ENCODE measurements around the gene TMEM25. TPM values are rescaled to one million over a fixed set of nuclear protein-coding genes. Genes with fewer than 3 reads are reported as not detected.
A peak's percentile ranks its signal among the peaks of the same experiment; 100 is the strongest.
"Not testable (repeated sequence)": the region's sequence is repeated elsewhere in the genome, so short reads cannot be mapped to it uniquely, and the experiment has no call there.

TMEM25 gene
- total and polyA plus RNA-seq, 8 donors, result 15.4 to 33.2 (median 22.7) TPM

DNA sequence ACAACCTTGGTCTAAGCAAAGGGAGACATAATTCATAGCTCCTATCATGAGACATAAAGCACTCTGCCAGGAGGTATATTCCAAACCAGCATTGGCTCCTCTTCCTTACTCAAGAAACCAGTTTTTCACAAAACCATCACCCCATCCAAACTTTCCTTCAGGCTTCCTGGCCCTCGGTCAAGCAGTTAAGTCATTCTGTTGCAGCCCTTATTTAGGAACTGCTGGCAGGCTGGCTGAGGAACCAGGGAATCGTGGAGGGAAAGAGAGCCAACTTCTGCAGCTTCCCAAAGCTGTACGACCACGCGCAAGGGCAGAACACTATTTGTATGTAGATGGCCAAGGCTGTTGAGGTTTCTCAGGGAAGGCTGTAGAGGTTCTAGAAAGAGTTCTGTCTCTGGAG lies 34.1 kb downstream of the TMEM25 start:
- TF ChIP-seq, protein P1, sequence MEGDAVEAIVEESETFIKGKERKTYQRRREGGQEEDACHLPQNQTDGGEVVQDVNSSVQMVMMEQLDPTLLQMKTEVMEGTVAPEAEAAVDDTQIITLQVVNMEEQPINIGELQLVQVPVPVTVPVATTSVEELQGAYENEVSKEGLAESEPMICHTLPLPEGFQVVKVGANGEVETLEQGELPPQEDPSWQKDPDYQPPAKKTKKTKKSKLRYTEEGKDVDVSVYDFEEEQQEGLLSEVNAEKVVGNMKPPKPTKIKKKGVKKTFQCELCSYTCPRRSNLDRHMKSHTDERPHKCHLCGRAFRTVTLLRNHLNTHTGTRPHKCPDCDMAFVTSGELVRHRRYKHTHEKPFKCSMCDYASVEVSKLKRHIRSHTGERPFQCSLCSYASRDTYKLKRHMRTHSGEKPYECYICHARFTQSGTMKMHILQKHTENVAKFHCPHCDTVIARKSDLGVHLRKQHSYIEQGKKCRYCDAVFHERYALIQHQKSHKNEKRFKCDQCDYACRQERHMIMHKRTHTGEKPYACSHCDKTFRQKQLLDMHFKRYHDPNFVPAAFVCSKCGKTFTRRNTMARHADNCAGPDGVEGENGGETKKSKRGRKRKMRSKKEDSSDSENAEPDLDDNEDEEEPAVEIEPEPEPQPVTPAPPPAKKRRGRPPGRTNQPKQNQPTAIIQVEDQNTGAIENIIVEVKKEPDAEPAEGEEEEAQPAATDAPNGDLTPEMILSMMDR (IDR thresholded peaks at IDR 0.05), result no peak
- ATAC-seq (peak; percentile 18), DNase-seq (peak in 1 of 4 donors; percentile 43)
- Histone ChIP-seq H3K27ac (peak overlapping the region in 1 of 2 donors; percentile 74), H3K27me3 (no peaks in the 10 kb centered on the region), H3K36me3 (no peaks in the 10 kb centered on the region), H3K4me3 (peak overlapping the region; percentile 53 to 57), H3K9me3 (no peaks in the 10 kb centered on the region), H3K4me1 (peaks cover 0 to 11% of the 10 kb centered on the region in 2 donors)
- intact Hi-C loops (cut with DNase I), result no loop called here

DNA sequence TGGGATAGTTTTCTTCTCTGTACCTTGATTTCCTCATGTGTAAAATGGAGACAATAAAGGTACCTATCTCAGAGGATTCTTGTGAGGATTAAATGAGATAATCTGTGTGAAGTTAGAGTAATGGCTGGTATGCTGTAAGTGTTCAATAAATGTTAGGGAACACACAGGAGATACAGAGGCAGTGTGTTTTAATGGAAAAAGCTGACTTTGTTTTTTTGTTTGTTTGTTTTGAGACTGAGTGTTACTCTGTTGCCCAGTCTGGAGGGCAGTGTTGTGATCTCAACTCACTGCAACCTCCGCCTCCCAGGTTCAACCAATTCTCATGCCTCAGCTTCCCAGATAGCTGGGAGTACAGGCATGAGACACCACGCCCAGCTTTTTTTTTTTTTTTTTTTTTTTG lies 38.7 kb downstream of the TMEM25 start:
- ATAC-seq (no peak), DNase-seq (no peak)
- Histone ChIP-seq H3K36me3 (no peaks in the 10 kb centered on the region), H3K4me3 (no peak overlapping the region), H3K4me1 (peaks cover 11 to 34% of the 10 kb centered on the region in 2 donors), H3K9me3 (no peaks in the 10 kb centered on the region), H3K27me3 (no peaks in the 10 kb centered on the region), H3K27ac (no peak overlapping the region)
- intact Hi-C loops (cut with DNase I), result no loop called here
- TF ChIP-seq, protein P1 (IDR thresholded peaks at IDR 0.05), result no peak

GRCh38 chr11:118570787-118571186 lies 39.8 kb downstream of the TMEM25 start:
- intact Hi-C loops (cut with DNase I), result no loop called here
- no peak for ATAC-seq
- H3K4me3 ChIP-seq, result no peak overlapping the region
- H3K27me3 ChIP-seq, result no peaks in the 10 kb centered on the region
- peak overlapping the region in 1 of 2 donors; percentile 97 for H3K27ac ChIP-seq
- peaks cover 14 to 41% of the 10 kb centered on the region in 2 donors for H3K4me1 ChIP-seq
- TF ChIP-seq, protein P1 (IDR thresholded peaks at IDR 0.05), result no peak
- DNase-seq, result no peak
- no peaks in the 10 kb centered on the region for H3K9me3 ChIP-seq
- H3K36me3 ChIP-seq, result no peaks in the 10 kb centered on the region

- H3K36me3 ChIP-seq; intact Hi-C loops (cut with DNase I); H3K9me3 ChIP-seq; ATAC-seq; H3K27me3 ChIP-seq: not testable (repeated sequence)
- peak in 1 of 4 donors; percentile 34 for DNase-seq
- Histone ChIP-seq H3K4me3 (peak overlapping the region; percentile 98 to 100), H3K4me1 (peaks cover 21 to 41% of the 10 kb centered on the region in 2 donors), H3K27ac (peak overlapping the region; percentile 97 to 99)
These were observed 40.7 kb downstream of the TMEM25 start for GRCh38 chr11:118571701-118572060.

DNA sequence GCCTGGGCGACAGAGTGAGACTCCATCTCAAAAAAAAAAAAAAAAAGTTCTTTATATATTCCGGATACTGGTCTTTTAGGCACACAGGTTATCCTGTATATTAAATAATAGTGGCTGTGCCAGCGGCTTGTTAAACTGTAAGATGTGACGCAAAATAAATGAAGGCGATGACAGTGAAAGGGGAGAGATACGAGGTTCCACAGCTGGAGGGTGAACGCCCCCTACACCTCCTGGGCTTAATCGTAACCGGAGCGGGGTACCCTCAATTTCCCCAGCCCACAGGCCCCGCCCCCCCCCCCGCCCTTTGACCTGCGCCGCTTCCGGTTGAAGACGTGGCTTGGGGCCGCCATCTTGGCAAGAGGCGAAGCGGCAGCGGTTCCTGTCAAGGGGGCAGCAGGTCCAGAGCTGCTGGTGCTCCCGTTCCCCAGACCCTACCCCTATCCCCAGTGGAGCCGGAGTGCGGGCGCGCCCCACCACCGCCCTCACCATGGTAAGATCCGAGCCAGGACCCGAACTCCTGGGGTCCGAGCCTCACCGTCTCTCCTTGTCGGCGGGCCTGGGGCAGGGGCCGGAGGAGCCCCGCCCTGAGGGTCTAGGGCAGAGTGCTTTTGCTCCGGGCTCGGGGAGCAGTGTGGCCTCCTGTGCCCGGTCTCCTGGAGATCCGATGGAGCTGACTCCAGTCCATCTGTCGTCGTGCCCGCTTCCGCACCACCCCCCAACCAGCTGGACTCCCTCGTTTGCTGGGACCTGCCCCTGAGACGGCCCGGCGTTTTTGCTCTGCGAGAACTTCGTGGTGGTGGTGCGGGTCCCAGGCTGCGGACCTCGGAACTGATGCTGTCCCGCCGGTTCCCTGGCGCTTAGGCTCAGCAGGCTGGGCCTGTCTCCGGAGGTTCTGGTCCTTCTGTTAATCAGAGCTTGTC lies 41.3 kb downstream of the TMEM25 start, which contains the start of gene ARCN1:
TSS of gene ARCN1 (plus strand) at position 349 of the 920 bp plus-strand sequence. CDS start at position 488, 139 bp downstream.
- intact Hi-C loops (cut with DNase I), result no loop called here
- peak; percentile 92 for ATAC-seq

More for the DNA sequence above, 41.3 kb downstream of the TMEM25 start, which contains the start of gene ARCN1:
- peaks cover 22 to 41% of the 10 kb centered on the region in 2 donors for H3K4me1 ChIP-seq
- no peaks in the 10 kb centered on the region for H3K27me3 ChIP-seq
- H3K27ac ChIP-seq, result peak within 1 kb of the TSS; percentile 97 to 99
- DNase-seq, result peak; percentile 83 to 92 (median 88)
- TF ChIP-seq, protein P1 (IDR thresholded peaks at IDR 0.05), result no peak
- H3K9me3 ChIP-seq, result no peaks in the 10 kb centered on the region
- peaks cover 0 to 1% of the 10 kb centered on the region in 2 donors for H3K36me3 ChIP-seq
- peak within 1 kb of the TSS; percentile 98 to 100 for H3K4me3 ChIP-seq
